H1 (cell line): ENCODE measurements around the gene DMBX1. TPM values are rescaled to one million over a fixed set of nuclear protein-coding genes. Genes with fewer than 3 reads are reported as not detected.

Source experiments
- CTCF ChIA-PET: fragments of 300-600 bp; sonication (Branson Sonifier 250); formaldehyde crosslinking; loops from one replicate; lab custom pipeline; 2021; ENCODE audit not compliant: partially characterized antibody; lab: Charles Lee
- POLR2A ChIA-PET: fragments of 300-600 bp; sonication (Branson Sonifier 250); formaldehyde crosslinking; loops from one replicate; lab custom pipeline; 2021; ENCODE audit warnings: inconsistent platforms; ENCODE audit not compliant: partially characterized antibody; lab: Charles Lee
- DNase-seq, 2 experiments: peaks; one replicate each; pipeline versions ENCODE4 v3.0.0 to v3.0.0-alpha.2; 2010 to 2022; ENCODE audit warnings: low spot score in 2 of 2, low read depth in 1 of 2, mixed read lengths in 1 of 2
- FAIRE-seq: peaks from 2 replicates; lab custom pipeline; 2011; peaks lifted over from hg19 to GRCh38; lab: Jason Lieb, UNC
- H2AFZ ChIP-seq: 2 replicates; pipeline ENCODE4 v1.8.1; 2012; ENCODE audit warnings: low read length, inconsistent platforms
- H2AK5ac ChIP-seq: 2 replicates; pipeline ENCODE4 v1.6.1; 2013; ENCODE audit warnings: low read depth, low read length
- H2BK120ac ChIP-seq: replicated peaks from 2 replicates; pipeline ENCODE3; 2013; ENCODE audit warnings: low read depth, low read length, inconsistent platforms
- H2BK12ac ChIP-seq: 2 replicates; pipeline ENCODE4 v1.6.1; 2013; ENCODE audit warnings: low read depth, low read length
- H2BK15ac ChIP-seq: 2 replicates; pipeline ENCODE4 v1.6.1; 2013; ENCODE audit warnings: low read length
- H2BK20ac ChIP-seq: 2 replicates; pipeline ENCODE4 v1.6.1; 2013; ENCODE audit warnings: low read length
- H2BK5ac ChIP-seq: 2 replicates; pipeline ENCODE4 v1.6.1; 2013; ENCODE audit warnings: low read depth, low read length
- H3K14ac ChIP-seq: 2 replicates; pipeline ENCODE4 v1.6.1; 2013; ENCODE audit warnings: inconsistent platforms; ENCODE audit not compliant: insufficient read length
- H3K18ac ChIP-seq: 2 replicates; pipeline ENCODE4 v1.6.1; 2013; ENCODE audit warnings: low read length; ENCODE audit errors: extremely low read depth
- H3K23ac ChIP-seq: 2 replicates; pipeline ENCODE4 v1.6.1; 2013; ENCODE audit warnings: inconsistent platforms; ENCODE audit not compliant: insufficient read length
- H3K23me2 ChIP-seq: 2 replicates; pipeline ENCODE4 v1.6.1; 2013; ENCODE audit warnings: low read depth, low read length
- H3K27ac ChIP-seq: 2 replicates; pipeline ENCODE4 v1.6.1; 2011; ENCODE audit warnings: low read depth, low read length, inconsistent platforms
- H3K27me3 ChIP-seq, 4 experiments: replicated peaks in 1 of 4; 1 replicate in 1 of 4; 2 replicates in 3 of 4; pipeline versions ENCODE4 v1.6.1 to v1.8.1; 2011 to 2013; ENCODE audit warnings: low read length in 3 of 4, mild to moderate bottlenecking in 3 of 4, inconsistent platforms in 2 of 4, mixed read lengths in 2 of 4, moderate library complexity in 1 of 4; ENCODE audit not compliant: control insufficient read depth in 3 of 4, insufficient read depth in 3 of 4; ENCODE audit errors: extremely low read depth in 1 of 4
- H3K36me3 ChIP-seq, 4 experiments: 2 replicates each; pipeline versions ENCODE4 v1.6.1 to v1.8.1; 2011 to 2013; ENCODE audit warnings: mild to moderate bottlenecking in 4 of 4, low read length in 3 of 4, moderate library complexity in 2 of 4, control low read depth in 1 of 4, inconsistent platforms in 1 of 4; ENCODE audit not compliant: insufficient read depth in 4 of 4, control insufficient read depth in 2 of 4
- H3K4ac ChIP-seq: replicated peaks from 2 replicates; pipeline ENCODE3; 2013; ENCODE audit warnings: low read length, low read depth, mixed read lengths, inconsistent platforms; ENCODE audit not compliant: insufficient read length
- H3K4me1 ChIP-seq, 4 experiments: replicated peaks in 1 of 4; 1 replicate in 1 of 4; 2 replicates in 3 of 4; pipeline versions ENCODE4 v1.6.1 to v1.8.1; 2011 to 2013; ENCODE audit warnings: low read length in 3 of 4, inconsistent platforms in 2 of 4, mixed read lengths in 1 of 4; ENCODE audit not compliant: insufficient read depth in 4 of 4, control insufficient read depth in 3 of 4
- H3K4me2 ChIP-seq, 2 experiments: 2 replicates each; pipeline versions ENCODE4 v1.6.1 to v1.8.1; 2011 to 2013; ENCODE audit warnings: low read depth in 2 of 2, low read length in 2 of 2, control low read depth in 1 of 2, inconsistent platforms in 1 of 2, mild to moderate bottlenecking in 1 of 2; ENCODE audit not compliant: insufficient read depth in 1 of 2
- H3K4me3 ChIP-seq, 4 experiments: fragments of 200-600, 300-600 bp in 1 of 4; sonication (generic), shearing (Covaris generic), sonication (Bioruptor Twin) in 1 of 4; 2 replicates each; pipeline versions ENCODE4 v1.5.1 to v1.8.1; 2011 to 2016; ENCODE audit warnings: low read length in 4 of 4, low read depth in 3 of 4, control low read depth in 2 of 4, inconsistent platforms in 2 of 4, mild to moderate bottlenecking in 2 of 4, mixed read lengths in 1 of 4, moderate library complexity in 1 of 4; ENCODE audit not compliant: insufficient read depth in 2 of 4; ENCODE audit errors: extremely low read depth in 1 of 4
- H3K56ac ChIP-seq: replicated peaks from 2 replicates; pipeline ENCODE3; 2013; ENCODE audit warnings: low read depth, mild to moderate bottlenecking, mixed read lengths, low read length, inconsistent platforms; ENCODE audit not compliant: insufficient read length
- H3K79me1 ChIP-seq: 2 replicates; pipeline ENCODE4 v1.6.1; 2013; ENCODE audit warnings: low read depth, low read length, control low read depth
- H3K79me2 ChIP-seq, 2 experiments: 2 replicates each; pipeline versions ENCODE4 v1.6.1 to v1.8.1; 2012 to 2013; ENCODE audit warnings: low read length in 2 of 2, mild to moderate bottlenecking in 2 of 2, inconsistent platforms in 1 of 2; ENCODE audit not compliant: insufficient read depth in 2 of 2, control insufficient read depth in 1 of 2
- H3K9ac ChIP-seq, 4 experiments: replicated peaks in 1 of 4; 1 replicate in 1 of 4; 2 replicates in 3 of 4; pipeline versions ENCODE4 v1.6.1 to v1.8.1; 2011 to 2013; ENCODE audit warnings: low read depth in 3 of 4, low read length in 3 of 4, control low read depth in 2 of 4, mild to moderate bottlenecking in 2 of 4, moderate library complexity in 2 of 4, inconsistent platforms in 1 of 4; ENCODE audit errors: extremely low read depth in 1 of 4
- H3K9me3 ChIP-seq, 2 experiments: 2 replicates each; pipeline versions ENCODE4 v1.6.1 to v1.8.1; 2012 to 2013; ENCODE audit warnings: mild to moderate bottlenecking in 2 of 2, moderate library complexity in 2 of 2, control low read depth in 1 of 2, inconsistent platforms in 1 of 2, low read depth in 1 of 2, low read length in 1 of 2, mixed read lengths in 1 of 2; ENCODE audit not compliant: insufficient read depth in 2 of 2
- H4K20me1 ChIP-seq, 2 experiments: replicated peaks in 1 of 2; 2 replicates each; pipeline versions ENCODE3 to v1.8.1; 2011 to 2013; ENCODE audit warnings: inconsistent platforms in 2 of 2, low read length in 2 of 2, mild to moderate bottlenecking in 1 of 2; ENCODE audit not compliant: insufficient read depth in 2 of 2, control insufficient read depth in 1 of 2
- H4K5ac ChIP-seq: 2 replicates; pipeline ENCODE4 v1.6.1; 2013; ENCODE audit warnings: low read length, low read depth, mixed read lengths, inconsistent platforms; ENCODE audit not compliant: insufficient read length
- H4K8ac ChIP-seq: 2 replicates; pipeline ENCODE4 v1.8.0; 2013; ENCODE audit warnings: mild to moderate bottlenecking, moderate library complexity, low read length, inconsistent platforms; ENCODE audit not compliant: insufficient read depth; ENCODE audit errors: extremely low read depth
- H4K91ac ChIP-seq: replicated peaks from 2 replicates; pipeline ENCODE3; 2013; ENCODE audit warnings: low read length, mixed read lengths, inconsistent platforms; ENCODE audit not compliant: insufficient read length
- JUND ChIP-seq: IDR thresholded peaks from 2 replicates; pipeline ENCODE4 v1.6.1; 2011; ENCODE audit warnings: mild to moderate bottlenecking, improper control_type of control experiment, low read length
- KDM1A ChIP-seq: fragments of 200-600, 300-600 bp; sonication (generic); IDR thresholded peaks from 2 replicates; pipeline ENCODE4 v1.7.1; 2016; ENCODE audit warnings: mild to moderate bottlenecking, low read length, borderline replicate concordance
- KDM5A ChIP-seq: fragments of 200-600 bp; IDR thresholded peaks from 2 replicates; pipeline ENCODE4 v1.7.1; 2012; ENCODE audit warnings: mild to moderate bottlenecking, low read length, inconsistent platforms, mixed read lengths
- NRF1 ChIP-seq: IDR thresholded peaks from 2 replicates; pipeline ENCODE4 v1.6.1; 2011; ENCODE audit warnings: mild to moderate bottlenecking, low read depth, low read length, improper control_type of control experiment
- SIN3A ChIP-seq, 2 experiments: IDR thresholded peaks in 1 of 2; conservative IDR thresholded peaks in 1 of 2; 2 replicates each; pipeline ENCODE4 v1.6.1; 2011 to 2012; ENCODE audit warnings: low read length in 2 of 2, improper control_type of control experiment in 1 of 2, low read depth in 1 of 2, mild to moderate bottlenecking in 1 of 2
- SP4 ChIP-seq: IDR thresholded peaks from 2 replicates; pipeline ENCODE4 v1.6.1; 2012; ENCODE audit warnings: low read length, inconsistent platforms
- WGBS, 2 experiments: shearing (Covaris generic) in 1 of 2; methylation state at CpG; one replicate each; pipeline versions ENCODE4 v1.1.6 to v1.1.7; 2013 to 2015; ENCODE audit warnings: low lambda C conversion rate in 2 of 2, mixed read lengths in 2 of 2, inconsistent platforms in 1 of 2, low coverage in 1 of 2, missing lambda C conversion rate in 1 of 2; ENCODE audit not compliant: insufficient replicate concordance in 2 of 2, insufficient coverage in 1 of 2, insufficient read length in 1 of 2; ENCODE audit errors: extremely low coverage in 1 of 2, missing lambda C conversion rate in 1 of 2; 5-methylcytosine and 5-hydroxymethylcytosine counted together
- polyA plus RNA-seq, 7 experiments: library from polyadenylated mRNA; depleted of rRNA in 3 of 7; stranded (reverse) in 5 of 7; unstranded in 2 of 7; fragments of >200 nt in 5 of 7; fragments of 200-250 nt in 2 of 7; gene quantifications; 1 replicate in 5 of 7; 2 replicates in 1 of 7; 4 replicates in 1 of 7; pipeline versions ENCODE4 v1.2.1 to v1.2.3, GENCODE V29; 2011 to 2013; ENCODE audit warnings: missing spikeins in 2 of 7, mixed read lengths in 2 of 7
- total RNA-seq: library from RNA; stranded (reverse); fragmentation: NEBNext Ultra II Directional; extraction: Animal tissue kit (Norgen Biotek cat#: 25700); gene quantifications from 2 replicates; pipeline ENCODE4 v1.2.1, GENCODE V29; 2021
- TF ChIP-seq, protein P1 (sequence below), 3 experiments: IDR thresholded peaks; 1 replicate in 2 of 3; 2 replicates in 1 of 3; pipeline versions ENCODE4 v1.5.1 to v1.6.1; 2011; ENCODE audit warnings: low read length in 3 of 3, mild to moderate bottlenecking in 3 of 3, inconsistent platforms in 2 of 3, low read depth in 1 of 3, moderate library complexity in 1 of 3; ENCODE audit not compliant: insufficient read depth in 1 of 3; ENCODE audit errors: control extremely low read depth in 1 of 3

Gene DMBX1
- total and polyA plus RNA-seq, 2 of the 8 experiments (the other 6 are each of a cell fraction or from before 2014, with no cell fraction given) = 0.23 to 0.30 TPM

- Histone ChIP-seq H3K14ac (no peak overlapping the region), H3K56ac (no peak overlapping the region), H2BK15ac (peak overlapping the region; percentile 99; the same call in 1 of the 2 replicates), H4K20me1 (peaks cover 3 to 6% of the 10 kb centered on the region in 2 experiments), H2AK5ac (no peak overlapping the region), H3K79me2 (no peaks in the 10 kb centered on the region), H3K4ac (no peak overlapping the region), H2BK120ac (no peak overlapping the region), H3K23ac (no peak overlapping the region), H2BK5ac (no peak overlapping the region), H3K79me1 (no peaks in the 10 kb centered on the region), H3K23me2 (peaks cover 12% of the 10 kb centered on the region), H2BK20ac (peak overlapping the region; percentile 86; the same call in 1 of the 2 replicates), H4K8ac (no peak overlapping the region), H3K4me1 (peaks cover 4 to 28% (median 19%) of the 10 kb centered on the region in 4 experiments), H2BK12ac (peak overlapping the region; percentile 97; the same call in 1 of the 2 replicates), H3K36me3 (no peaks in the 10 kb centered on the region), H3K9me3 (no peaks in the 10 kb centered on the region), H4K5ac (no peak overlapping the region), H3K18ac (peak overlapping the region; percentile 48; the same call in 1 of the 2 replicates), H3K9ac (no peak overlapping the region), H3K27me3 (peaks cover 58 to 83% (median 79%) of the 10 kb centered on the region in 4 experiments), H4K91ac (peak overlapping the region; percentile 26), H3K4me3 (peak overlapping the region in 1 of 4 experiments; percentile 41; a peak in 1 of 8 replicates), H2AFZ (no peak overlapping the region), H3K27ac (no peak overlapping the region)
- ChIA-PET POLR2A (interaction anchor here (1.0 to 2.4 kb wide), 6 partner anchors 7 to 73 kb away, joined by 3 to 7 read pairs (median 5); no protein-coding TSS in a partner anchor), CTCF (interaction anchor here (0.6 to 20.4 kb wide), 16 partner anchors 8 to 197 kb away, joined by 3 to 497 read pairs (median 6); no protein-coding TSS in a partner anchor)
- 68% methylated on average over 4 of the region's 5 CpGs; no CpG with 5 or more reads in 1 of the 2 experiments for WGBS, 2 experiments
- FAIRE-seq = no peak
- TF ChIP-seq JUND (no peak), SP4 (no peak), NRF1 (no peak), SIN3A (conservative IDR thresholded peaks at IDR 0.05 in 1 of 2, IDR thresholded peaks at IDR 0.05 in 1 of 2; ENCODE audit: low read depth in 1 of 2, low read length in 2 of 2) (no peak), KDM1A (no peak), KDM5A (no peak)
- TF ChIP-seq, protein P1, sequence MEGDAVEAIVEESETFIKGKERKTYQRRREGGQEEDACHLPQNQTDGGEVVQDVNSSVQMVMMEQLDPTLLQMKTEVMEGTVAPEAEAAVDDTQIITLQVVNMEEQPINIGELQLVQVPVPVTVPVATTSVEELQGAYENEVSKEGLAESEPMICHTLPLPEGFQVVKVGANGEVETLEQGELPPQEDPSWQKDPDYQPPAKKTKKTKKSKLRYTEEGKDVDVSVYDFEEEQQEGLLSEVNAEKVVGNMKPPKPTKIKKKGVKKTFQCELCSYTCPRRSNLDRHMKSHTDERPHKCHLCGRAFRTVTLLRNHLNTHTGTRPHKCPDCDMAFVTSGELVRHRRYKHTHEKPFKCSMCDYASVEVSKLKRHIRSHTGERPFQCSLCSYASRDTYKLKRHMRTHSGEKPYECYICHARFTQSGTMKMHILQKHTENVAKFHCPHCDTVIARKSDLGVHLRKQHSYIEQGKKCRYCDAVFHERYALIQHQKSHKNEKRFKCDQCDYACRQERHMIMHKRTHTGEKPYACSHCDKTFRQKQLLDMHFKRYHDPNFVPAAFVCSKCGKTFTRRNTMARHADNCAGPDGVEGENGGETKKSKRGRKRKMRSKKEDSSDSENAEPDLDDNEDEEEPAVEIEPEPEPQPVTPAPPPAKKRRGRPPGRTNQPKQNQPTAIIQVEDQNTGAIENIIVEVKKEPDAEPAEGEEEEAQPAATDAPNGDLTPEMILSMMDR (IDR thresholded peaks at IDR 0.05; ENCODE audit: control extremely low read depth in 1 of 3, insufficient read depth in 1 of 3, low read depth in 1 of 3, low read length in 3 of 3) = no peak
- TF ChIP-seq, all 59 proteins: peak for 0
- no peak for DNase-seq
- H3K4me2 ChIP-seq = peak overlapping the region; percentile 36 to 42
Measured at GRCh38 chr1:46451948-46452930, 37.4 kb upstream of the DMBX1 start.
